ENCODE data around the gene IRF7. TPM values are rescaled to one million over a fixed set of nuclear protein-coding genes. Genes with fewer than 3 reads are reported as not detected.

The IRF7 gene
- polyA plus RNA-seq, 1 of the 3 experiments (the other 2 are of a cell fraction) = 6.3 TPM

DNA sequence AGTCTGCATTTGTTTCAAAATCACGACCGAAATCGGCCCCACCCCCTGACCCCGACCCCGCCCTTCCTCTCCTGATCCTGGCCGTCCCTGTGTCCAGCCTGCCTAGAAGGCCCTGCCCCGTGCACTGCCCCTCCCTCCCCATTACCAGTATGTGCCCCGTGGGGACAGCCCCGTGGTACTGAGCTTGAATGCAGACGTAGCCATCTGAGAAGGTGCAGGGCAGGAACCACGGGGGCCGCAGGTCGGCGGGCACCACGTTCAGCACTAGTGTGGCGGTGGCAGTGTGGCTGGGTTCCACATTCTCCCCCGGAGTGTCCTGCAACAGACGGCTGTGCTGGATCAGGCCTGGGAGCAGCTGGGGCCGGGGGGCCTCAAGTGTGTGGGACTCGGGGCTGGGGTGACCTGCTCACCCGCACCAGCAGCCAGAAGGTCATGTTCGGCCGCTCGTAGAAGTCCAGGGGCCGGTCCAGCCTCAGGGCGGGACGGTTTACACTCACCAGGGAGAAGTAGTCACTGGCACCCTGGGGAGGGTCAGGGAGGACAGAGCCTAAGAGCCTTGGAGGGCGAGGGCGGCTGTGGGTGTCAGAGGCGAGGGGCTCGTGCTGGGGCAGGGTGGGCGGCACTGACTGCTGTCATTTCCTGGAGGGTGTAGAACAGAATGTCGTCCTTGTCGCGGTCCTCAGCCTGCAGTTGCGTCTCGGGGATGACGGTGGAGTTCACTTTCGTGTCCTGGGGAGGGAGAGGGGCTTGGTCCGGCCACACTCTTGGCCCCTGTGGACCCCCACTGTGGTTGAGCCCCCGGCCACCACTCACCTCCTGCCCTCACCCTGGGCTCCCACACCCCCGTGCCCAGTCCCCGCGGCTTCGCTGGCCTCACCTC lies 5.4 kb upstream of the IRF7 start (continued):
- TF ChIP-seq, protein P1, sequence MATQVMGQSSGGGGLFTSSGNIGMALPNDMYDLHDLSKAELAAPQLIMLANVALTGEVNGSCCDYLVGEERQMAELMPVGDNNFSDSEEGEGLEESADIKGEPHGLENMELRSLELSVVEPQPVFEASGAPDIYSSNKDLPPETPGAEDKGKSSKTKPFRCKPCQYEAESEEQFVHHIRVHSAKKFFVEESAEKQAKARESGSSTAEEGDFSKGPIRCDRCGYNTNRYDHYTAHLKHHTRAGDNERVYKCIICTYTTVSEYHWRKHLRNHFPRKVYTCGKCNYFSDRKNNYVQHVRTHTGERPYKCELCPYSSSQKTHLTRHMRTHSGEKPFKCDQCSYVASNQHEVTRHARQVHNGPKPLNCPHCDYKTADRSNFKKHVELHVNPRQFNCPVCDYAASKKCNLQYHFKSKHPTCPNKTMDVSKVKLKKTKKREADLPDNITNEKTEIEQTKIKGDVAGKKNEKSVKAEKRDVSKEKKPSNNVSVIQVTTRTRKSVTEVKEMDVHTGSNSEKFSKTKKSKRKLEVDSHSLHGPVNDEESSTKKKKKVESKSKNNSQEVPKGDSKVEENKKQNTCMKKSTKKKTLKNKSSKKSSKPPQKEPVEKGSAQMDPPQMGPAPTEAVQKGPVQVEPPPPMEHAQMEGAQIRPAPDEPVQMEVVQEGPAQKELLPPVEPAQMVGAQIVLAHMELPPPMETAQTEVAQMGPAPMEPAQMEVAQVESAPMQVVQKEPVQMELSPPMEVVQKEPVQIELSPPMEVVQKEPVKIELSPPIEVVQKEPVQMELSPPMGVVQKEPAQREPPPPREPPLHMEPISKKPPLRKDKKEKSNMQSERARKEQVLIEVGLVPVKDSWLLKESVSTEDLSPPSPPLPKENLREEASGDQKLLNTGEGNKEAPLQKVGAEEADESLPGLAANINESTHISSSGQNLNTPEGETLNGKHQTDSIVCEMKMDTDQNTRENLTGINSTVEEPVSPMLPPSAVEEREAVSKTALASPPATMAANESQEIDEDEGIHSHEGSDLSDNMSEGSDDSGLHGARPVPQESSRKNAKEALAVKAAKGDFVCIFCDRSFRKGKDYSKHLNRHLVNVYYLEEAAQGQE (IDR thresholded peaks at IDR 0.05; ENCODE audit: low read depth, low read length) = no peak
- TF ChIP-seq EZH2phosphoT487 (IDR thresholded peaks at IDR 0.05; ENCODE audit: borderline replicate concordance, low read depth) = no peak

DNA sequence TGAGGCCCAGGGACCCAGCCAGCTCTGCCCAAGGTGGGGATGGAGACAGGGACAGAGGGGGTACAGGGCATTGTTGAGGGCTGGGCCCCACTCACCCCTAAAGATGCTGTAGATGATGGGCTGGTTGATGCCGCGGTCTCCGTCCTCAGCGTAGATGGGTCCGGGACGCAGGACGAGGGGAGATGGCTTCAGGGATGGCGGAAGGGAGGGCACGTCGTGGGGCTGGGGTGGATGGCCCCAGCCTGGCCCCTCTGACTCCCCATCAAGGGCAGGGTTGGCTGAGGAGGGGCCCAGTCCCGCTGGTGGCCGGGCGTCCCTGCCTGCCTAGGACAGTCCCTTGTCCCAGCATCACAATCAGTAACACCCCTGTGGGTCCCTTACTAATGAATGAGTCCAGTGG lies 4.5 kb upstream of the IRF7 start:
- DNase-seq = no peak
- H3K79me2 ChIP-seq (ENCODE audit: insufficient read depth) = peaks cover 5% of the 10 kb centered on the region; the same call in 1 of the 2 replicates
- H2AFZ ChIP-seq (ENCODE audit: low read depth) = no peak overlapping the region
- H3K27me3 ChIP-seq (ENCODE audit: insufficient read depth) = no peaks in the 10 kb centered on the region
- H3F3A ChIP-seq (replicated peaks; ENCODE audit: insufficient read depth) = no peaks in the 10 kb centered on the region
- no peaks in the 10 kb centered on the region for H3K9me3 ChIP-seq
- 100% methylated on average over 3 of the region's 13 CpGs for WGBS (ENCODE audit: low lambda C conversion rate)
- ChIA-PET CTCF (no interaction called here), POLR2A (no interaction called here)
- 0 out of 2 replicates have a peak, but pooled peaks cover 2% of the 10 kb centered on the region for H4K20me1 ChIP-seq (ENCODE audit: insufficient read depth)
- no peak overlapping the region for H3K4me2 ChIP-seq
- peaks cover 0 to 2% of the 10 kb centered on the region in 2 experiments; a peak in 1 of 4 replicates for H3K4me1 ChIP-seq (ENCODE audit: control insufficient read depth in 1 of 2, insufficient read depth in 2 of 2, low read depth in 1 of 2, low read length in 1 of 2)
- peaks cover 0 to 5% of the 10 kb centered on the region in 2 experiments for H3K36me3 ChIP-seq (replicated peaks in 1 of 2; ENCODE audit: control insufficient read depth in 1 of 2, insufficient read depth in 2 of 2, low read length in 1 of 2)
- H3K9me2 ChIP-seq = no peaks in the 10 kb centered on the region
- no peak overlapping the region for H3K4me3 ChIP-seq (ENCODE audit: low read depth in 2 of 2, low read length in 1 of 2)
- TF ChIP-seq TAF1 (IDR thresholded peaks at IDR 0.05; ENCODE audit: borderline replicate concordance, low read depth, low read length) (no peak), MEF2A (IDR thresholded peaks at IDR 0.05; ENCODE audit: borderline replicate concordance, low read depth) (no peak)
- TF ChIP-seq, protein P1 (IDR thresholded peaks at IDR 0.05; ENCODE audit: low read depth, low read length) = no peak
- H3K27ac ChIP-seq (ENCODE audit: low read depth in 2 of 2, low read length in 1 of 2) = no peak overlapping the region
- no peak overlapping the region for H3K9ac ChIP-seq

Measured in SK-N-SH (cell line).